ENCODE data around the gene ZNF555. TPM values are rescaled to one million over a fixed set of nuclear protein-coding genes. Genes with fewer than 3 reads are reported as not detected.

Gene ZNF555
- polyA plus RNA-seq, 1 experiment: 7.1 TPM

GRCh38 chr19:2799273-2800020 lies 41.8 kb upstream of the ZNF555 start:
- Histone ChIP-seq H3K27me3 (ENCODE audit: control insufficient read depth, insufficient read depth, low read length) (no peaks in the 10 kb centered on the region), H3K4me3 (ENCODE audit: low read depth, low read length) (no peak overlapping the region), H3K9me3 (ENCODE audit: control insufficient read depth, insufficient read depth, low read length) (no peaks in the 10 kb centered on the region; the same call in 1 of the 2 replicates), H3K27ac (ENCODE audit: low read depth, low read length) (no peak overlapping the region)
- POLR2A ChIA-PET: interaction anchor here (0.6 kb wide), 1 partner anchor 323 kb away, joined by 3 read pairs; no protein-coding TSS in a partner anchor
- DNase-seq (ENCODE audit: low read depth, low spot score): no peak
- CTCF ChIA-PET: interaction anchor here (0.8 kb wide), 1 partner anchor 151 kb away, joined by 3 read pairs; no protein-coding TSS in a partner anchor
- no peak for TF ChIP-seq CTCF (IDR thresholded peaks at IDR 0.05; ENCODE audit: low read depth, low read length)

- no peaks in the 10 kb centered on the region for H3K27me3 ChIP-seq (ENCODE audit: control insufficient read depth, insufficient read depth, low read length)
- POLR2A ChIA-PET: interaction anchor here (0.6 kb wide), 1 partner anchor 37 kb away, joined by 3 read pairs; no protein-coding TSS in a partner anchor
- H3K9me3 ChIP-seq (ENCODE audit: control insufficient read depth, insufficient read depth, low read length): no peaks in the 10 kb centered on the region; the same call in 1 of the 2 replicates
- DNase-seq (ENCODE audit: low read depth, low spot score): no peak
- no peak for TF ChIP-seq CTCF (IDR thresholded peaks at IDR 0.05; ENCODE audit: low read depth, low read length)
- H3K27ac ChIP-seq (ENCODE audit: low read depth, low read length): no peak overlapping the region
- CTCF ChIA-PET: no interaction called here
- H3K4me3 ChIP-seq (ENCODE audit: low read depth, low read length): no peak overlapping the region
Measured at GRCh38 chr19:2800506-2800905, 40.8 kb upstream of the ZNF555 start.

- TF ChIP-seq CTCF (IDR thresholded peaks at IDR 0.05; ENCODE audit: low read depth, low read length): no peak
- Histone ChIP-seq H3K27ac (ENCODE audit: low read depth, low read length) (no peak overlapping the region), H3K27me3 (ENCODE audit: control insufficient read depth, insufficient read depth, low read length) (no peaks in the 10 kb centered on the region), H3K9me3 (ENCODE audit: control insufficient read depth, insufficient read depth, low read length) (no peaks in the 10 kb centered on the region; the same call in 1 of the 2 replicates), H3K4me3 (ENCODE audit: low read depth, low read length) (no peak overlapping the region)
- no peak for DNase-seq (ENCODE audit: low read depth, low spot score)
- ChIA-PET POLR2A (no interaction called here), CTCF (no interaction called here)
Measured at GRCh38 chr19:2802826-2803225, 38.4 kb upstream of the ZNF555 start.

GRCh38 chr19:2803486-2804155 lies 37.7 kb upstream of the ZNF555 start:
- Histone ChIP-seq H3K27me3 (ENCODE audit: control insufficient read depth, insufficient read depth, low read length) (no peaks in the 10 kb centered on the region), H3K9me3 (ENCODE audit: control insufficient read depth, insufficient read depth, low read length) (no peaks in the 10 kb centered on the region; the same call in 1 of the 2 replicates), H3K27ac (ENCODE audit: low read depth, low read length) (no peak overlapping the region), H3K4me3 (ENCODE audit: low read depth, low read length) (no peak overlapping the region)
- CTCF ChIA-PET: no interaction called here
- no peak for DNase-seq (ENCODE audit: low read depth, low spot score)
- POLR2A ChIA-PET: no interaction called here
- TF ChIP-seq CTCF (IDR thresholded peaks at IDR 0.05; ENCODE audit: low read depth, low read length): no peak

Measured in AG04450 (cell line).